ENCODE results near the gene DTNB. TPM values are rescaled to one million over a fixed set of nuclear protein-coding genes. Genes with fewer than 3 reads are reported as not detected.
"Not testable (repeated sequence)": the region's sequence is repeated elsewhere in the genome, so short reads cannot be mapped to it uniquely, and the experiment has no call there.

Gene DTNB
- total RNA-seq, 1 donor from 2014 or later = 5.9 TPM

DNA sequence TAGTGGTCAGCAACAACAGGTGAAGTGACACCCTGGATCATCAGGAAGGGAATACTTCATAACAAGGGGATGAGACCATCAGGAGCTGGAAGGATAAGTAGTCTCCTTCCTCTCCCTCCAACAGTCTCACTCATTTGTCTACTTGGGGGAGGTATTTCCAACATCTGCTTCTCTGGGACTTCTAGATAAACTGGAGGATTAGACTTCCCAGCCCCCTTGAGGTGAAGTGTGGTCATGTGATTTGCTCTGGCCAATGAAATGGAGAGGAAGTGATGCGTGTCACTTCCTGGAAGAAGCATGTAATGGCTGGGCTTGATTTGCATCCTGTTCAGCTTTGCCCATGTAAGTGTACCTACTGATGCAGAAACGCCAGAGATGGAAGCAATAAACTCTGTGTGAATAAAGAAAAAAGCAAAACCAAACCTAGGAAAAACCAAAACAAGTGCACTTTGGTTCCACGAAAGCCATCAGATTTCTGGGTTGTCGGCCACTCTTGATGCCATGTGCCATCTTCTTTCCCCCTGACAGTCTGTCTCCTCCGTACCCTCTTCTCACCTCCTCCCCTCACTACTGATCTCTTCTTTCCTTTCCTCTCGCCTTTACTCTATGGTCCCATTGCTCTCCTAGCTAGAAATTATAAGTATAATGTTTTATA is 255.5 kb downstream of the DTNB start:
- DNase-seq (no peak), ATAC-seq (no peak)
- intact Hi-C loops (cut with micrococcal nuclease) = no loop called here

DNA sequence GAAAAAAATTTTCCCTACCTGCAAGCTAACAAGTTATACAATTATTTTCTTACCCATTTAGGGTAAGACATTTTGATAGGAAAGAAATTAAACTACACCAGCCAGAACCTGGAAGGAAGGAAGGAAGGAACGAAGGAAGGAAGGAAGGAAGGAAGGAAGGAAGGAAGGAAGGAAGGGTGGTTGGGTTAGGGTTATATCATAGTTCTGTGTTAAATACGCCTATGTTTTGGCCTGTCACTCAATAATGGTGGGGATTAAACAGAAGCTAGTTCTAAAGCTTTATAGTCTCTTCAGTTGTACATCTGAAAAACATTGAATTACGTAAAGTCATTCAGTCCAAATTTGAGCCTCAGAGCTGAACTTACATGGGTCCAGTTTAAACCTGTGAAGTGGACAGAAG is 256.7 kb downstream of the DTNB start:
- DNase-seq = no peak
- intact Hi-C loops (cut with micrococcal nuclease) = no loop called here
- no peak for ATAC-seq

DNA sequence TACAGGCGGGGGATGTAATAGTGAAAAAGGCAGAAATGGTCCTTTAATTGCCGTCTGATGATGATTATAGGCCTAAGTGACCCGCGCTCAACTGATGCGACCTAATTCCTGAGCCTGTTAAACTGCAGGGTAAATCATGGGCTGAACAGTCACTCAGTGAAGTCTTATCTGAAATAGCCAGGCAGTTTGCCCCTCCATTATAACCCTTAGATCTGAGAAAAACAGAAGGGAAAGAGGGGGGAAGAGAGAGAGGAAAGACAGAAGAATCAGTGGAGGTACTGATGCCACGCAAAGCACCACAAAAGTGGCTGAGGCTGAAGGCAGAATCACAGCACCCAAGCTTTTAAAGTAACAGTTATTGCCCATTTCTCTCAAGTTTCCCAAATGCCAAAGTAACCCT is 258.6 kb downstream of the DTNB start:
- DNase-seq (no peak), ATAC-seq (no peak)
- intact Hi-C loops (cut with micrococcal nuclease) = no loop called here

DNA sequence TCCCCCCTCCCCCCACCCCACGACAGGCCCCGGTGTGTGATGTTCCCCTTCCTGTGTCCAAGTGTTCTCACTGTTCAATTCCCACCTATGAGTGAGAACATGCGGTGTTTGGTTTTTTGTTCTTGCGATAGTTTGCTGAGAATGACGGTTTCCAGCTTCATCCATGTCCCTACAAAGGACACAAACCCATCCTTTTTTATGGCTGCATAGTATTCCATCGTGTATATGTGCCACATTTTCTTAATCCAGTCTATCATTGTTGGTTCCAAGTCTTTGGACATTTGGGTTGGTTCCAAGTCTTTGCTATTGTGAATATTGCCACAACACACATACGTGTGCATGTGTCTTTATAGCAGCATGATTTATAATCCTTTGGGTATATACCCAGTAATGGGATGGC is 260.0 kb downstream of the DTNB start:
- intact Hi-C loops (cut with micrococcal nuclease); ATAC-seq; DNase-seq: not testable (repeated sequence)

DNA sequence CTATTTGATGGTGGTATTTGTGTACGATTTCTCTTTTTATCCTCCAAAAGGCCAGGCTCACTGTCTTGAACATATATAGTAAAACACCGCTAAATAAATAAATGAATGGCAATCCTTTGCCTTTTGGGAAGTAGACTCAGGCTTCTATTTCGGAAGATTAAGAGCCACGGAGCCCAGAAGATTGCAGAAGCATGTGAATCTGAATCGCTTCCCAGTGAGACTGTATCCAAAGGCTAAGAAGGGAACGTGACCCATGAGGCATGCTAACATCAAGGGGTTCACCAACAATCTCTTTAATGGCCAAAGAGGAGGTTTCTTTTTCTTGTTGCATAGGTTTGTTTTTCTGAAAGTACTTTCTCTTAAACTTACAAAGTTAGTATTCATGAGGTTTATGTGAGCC is 261.6 kb downstream of the DTNB start:
- ATAC-seq = no peak
- DNase-seq = no peak
- intact Hi-C loops (cut with micrococcal nuclease) = no loop called here

DNA sequence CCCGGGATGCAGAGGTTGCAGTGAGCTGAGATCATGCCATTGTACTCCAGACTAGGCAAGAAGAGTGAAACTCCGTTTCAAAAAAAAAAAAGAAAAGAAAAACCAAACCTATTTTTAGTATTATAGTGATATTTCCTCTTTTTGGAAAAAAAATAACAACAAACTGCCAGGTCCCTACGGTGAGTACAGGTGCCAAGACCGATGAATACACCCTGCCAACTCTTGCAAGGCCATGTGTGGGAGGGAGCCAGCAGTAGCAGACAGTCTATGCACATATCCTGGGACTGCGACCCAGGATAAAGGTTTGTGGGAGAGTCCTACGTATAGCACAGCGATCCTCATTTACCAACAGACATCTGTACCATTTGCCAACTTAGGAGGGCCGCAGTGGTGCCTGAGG is 262.1 kb downstream of the DTNB start:
- no peak for DNase-seq
- ATAC-seq = peak; percentile 45
- intact Hi-C loops (cut with micrococcal nuclease) = no loop called here

DNA sequence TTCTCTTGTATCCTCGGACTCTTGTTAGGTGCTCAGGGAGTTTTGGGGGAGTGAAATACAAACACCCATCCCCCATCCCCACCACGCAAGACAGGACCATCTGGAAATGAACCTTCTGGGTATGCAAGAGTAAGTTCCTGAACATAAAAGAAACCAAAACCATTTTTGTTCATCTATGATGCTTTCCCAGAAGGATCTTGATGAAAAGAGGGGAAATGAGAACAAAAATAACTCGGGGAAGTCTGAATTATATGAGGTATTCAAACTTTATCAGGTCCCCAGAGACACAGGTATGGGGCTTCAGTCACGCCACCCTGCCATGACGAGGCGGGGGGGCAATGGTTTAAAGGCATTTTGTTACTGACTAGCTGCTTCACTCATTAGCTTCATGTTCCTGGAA is 263.0 kb downstream of the DTNB start:
- no peak for ATAC-seq
- intact Hi-C loops (cut with micrococcal nuclease) = no loop called here

DNA sequence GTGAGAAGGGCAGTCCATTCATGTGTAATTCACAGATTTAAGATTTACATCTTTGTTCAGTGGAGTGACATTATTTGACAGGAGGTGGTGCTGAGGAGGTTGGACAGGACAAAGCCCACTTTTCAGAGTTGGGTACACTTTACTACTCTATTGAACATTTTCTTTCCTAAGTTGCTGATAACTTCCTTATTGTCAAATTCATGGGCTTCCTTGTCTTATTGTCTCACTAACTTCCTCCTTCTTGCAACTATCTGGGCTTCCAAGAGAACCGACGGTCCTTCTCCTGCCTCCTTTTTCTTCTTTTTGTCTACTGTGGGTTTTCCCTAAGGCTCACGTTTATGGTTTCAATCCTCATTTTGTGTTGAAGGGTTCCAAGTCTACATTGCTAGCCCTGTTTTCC is 263.9 kb downstream of the DTNB start:
- no peak for ATAC-seq
- DNase-seq = no peak
- intact Hi-C loops (cut with micrococcal nuclease) = no loop called here

More for the DNA sequence above, 263.0 kb downstream of the DTNB start:
- DNase-seq = no peak

DNA sequence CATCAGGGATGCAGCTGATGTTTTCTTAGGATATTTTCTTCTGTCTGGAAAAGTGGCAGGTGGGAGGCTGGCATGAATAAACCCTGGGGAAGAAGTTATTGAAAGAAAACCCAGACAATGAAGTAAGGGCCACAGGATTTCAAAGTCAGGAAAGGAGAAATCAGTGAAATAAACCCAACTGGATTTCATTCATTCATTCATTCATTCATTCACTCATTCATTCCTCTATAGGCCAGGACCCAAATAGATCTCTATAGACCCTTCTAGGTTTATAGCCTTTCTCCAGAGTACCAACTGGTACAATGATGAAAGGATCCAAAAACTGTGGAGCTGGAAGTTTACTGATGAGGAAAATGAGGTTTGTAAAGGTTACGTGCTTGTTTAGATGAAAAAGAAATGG is 264.3 kb downstream of the DTNB start:
- ATAC-seq (no peak), DNase-seq (no peak)
- intact Hi-C loops (cut with micrococcal nuclease) = no loop called here

DNA sequence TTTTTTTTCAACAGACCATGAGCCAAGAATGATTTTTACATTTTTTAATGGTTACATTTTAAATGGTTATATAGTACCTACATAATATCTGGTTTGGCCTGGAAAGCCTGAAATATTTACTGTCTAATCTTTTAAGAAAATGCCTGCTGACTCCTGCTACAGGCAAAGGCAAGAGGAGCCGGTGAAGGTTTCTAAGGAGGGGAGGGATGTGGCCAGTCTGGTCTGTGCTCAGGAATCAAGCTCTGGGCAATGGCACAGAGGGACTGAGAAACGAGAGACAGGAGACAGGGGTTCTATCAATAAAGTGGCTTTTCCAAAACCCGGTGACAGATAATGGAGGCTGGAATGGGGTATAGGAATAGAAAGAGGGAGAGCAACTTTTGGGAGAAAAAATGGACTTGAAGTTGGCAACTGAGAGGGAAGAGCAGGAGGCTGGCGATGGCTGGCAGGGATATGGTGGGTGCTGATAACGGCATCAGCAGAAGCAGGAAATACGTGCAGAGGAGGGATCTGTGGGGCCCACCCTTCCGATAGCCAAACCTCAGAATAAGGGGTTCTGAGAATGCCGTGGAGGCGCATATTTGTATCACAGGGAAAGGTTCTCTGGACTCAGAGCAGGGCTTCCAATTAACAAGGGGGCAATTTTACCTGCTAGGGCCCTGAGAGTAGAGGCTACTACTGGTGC is 267.6 kb downstream of the DTNB start:
- intact Hi-C loops (cut with micrococcal nuclease) = no loop called here
- no peak for ATAC-seq
- DNase-seq = no peak

DNA sequence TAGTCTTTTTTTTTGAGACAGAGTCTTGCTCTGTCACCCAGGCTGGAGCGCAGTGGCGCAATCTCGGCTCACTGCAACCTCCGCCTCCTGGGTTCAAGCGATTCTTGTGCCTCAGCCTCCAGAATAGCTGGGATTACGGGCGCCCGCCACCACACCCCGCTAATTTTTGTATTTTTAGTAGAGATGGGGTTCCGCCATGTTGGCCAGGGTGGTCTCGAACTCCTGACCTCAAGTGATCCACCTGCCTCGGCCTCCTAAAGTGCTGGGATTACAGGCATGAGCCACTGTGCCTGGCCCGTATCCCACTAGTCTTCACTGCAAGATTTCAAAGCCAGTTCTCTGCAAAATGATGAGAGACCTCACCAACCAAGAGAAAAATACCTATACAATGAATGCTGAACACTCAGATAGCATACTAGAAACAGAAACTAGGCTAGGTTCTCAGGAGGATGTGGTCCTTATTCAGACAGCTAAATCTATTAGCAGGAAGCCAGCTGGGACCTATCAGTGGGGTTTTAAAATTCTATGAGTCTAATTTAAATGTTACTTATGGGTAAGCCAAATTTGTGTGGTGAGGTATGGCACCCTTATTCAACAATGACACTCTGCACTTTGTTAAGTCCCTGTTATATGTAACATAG is 270.1 kb downstream of the DTNB start:
- ATAC-seq; intact Hi-C loops (cut with micrococcal nuclease); DNase-seq: not testable (repeated sequence)

DNA sequence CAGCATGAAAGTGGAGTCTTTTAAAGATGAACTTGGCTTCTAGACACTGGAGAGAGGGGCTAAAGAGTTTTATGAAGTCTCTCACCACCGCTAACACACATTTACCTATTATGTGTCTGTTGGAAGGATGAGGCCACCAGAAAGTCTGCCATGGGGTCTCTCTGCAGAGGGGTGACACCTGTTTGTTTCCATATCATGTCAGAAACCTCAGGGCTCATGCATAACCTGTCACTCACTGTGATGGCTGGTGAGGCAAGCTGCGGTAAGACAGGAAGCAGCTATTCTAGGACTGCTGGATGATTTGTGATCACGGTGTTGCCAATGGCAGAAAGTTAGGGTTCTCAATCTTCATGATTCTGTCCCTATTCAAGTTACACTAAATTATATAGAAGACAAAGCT is 270.9 kb downstream of the DTNB start:
- no peak for DNase-seq
- no peak for ATAC-seq
- intact Hi-C loops (cut with micrococcal nuclease) = no loop called here

DNA sequence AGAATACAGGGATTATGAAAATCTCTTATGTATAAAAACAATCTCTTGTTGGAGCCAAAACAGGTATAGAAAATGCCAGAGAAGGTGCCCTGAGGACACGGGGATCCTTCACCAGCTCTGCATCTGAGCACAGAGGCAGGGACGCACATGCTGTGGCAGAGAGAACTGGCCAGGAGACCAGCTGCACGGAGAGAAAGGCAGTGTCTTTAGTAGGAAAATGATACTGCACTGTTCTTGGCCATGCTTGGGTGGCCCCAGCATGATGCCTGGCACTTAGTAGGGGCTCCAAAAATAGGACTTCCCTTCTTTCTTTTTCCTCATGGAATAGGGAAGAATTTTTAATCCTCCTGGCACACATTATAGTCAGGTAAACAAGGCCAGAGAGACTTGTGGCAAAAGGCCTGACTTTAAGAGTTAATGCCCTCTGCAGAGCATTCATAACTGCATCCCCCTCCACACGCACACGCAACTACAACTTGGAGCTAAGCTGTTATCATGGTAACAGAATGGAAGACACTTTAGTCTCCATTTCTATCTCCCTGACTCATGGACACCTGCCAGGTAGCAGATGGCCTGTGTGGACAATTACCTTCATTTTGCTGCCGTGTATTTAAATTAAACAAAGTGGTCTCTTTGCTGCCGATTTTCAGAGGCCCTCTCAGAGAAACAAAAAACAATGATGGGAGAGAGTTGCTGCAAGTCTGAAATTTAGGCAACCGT is 271.9 kb downstream of the DTNB start:
- intact Hi-C loops (cut with micrococcal nuclease) = no loop called here

DNA sequence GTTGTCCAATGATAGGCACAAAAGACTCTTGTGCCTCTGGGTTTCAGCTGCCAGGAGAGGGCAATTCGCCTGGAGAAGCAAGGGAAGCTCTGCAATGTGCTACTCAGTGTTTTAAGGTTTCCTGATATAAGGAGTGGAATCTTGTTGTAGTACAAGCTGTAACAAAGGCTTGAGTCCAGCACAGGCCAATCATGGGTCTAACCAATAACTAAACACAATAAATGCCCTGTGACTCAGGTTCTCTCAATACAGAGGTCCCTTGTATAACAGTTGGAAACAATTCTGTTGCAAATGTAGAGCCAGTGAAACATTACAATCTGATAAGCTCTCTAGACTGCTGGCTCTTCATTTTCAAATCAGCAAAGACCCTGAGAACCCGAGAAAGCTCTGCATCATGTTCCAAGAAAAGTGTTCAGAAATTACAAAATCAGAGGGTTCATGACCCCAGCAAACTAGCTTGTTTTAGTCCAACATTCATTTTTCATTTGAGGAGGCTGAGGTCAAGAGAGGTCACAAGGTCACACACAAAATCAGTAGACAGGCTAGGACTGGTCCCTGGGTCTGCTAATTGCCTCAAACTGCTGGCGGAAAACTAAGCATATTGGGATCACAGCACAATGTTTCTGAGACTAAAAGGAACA is 272.7 kb downstream of the DTNB start:
- intact Hi-C loops (cut with micrococcal nuclease) = no loop called here
- ATAC-seq (no peak), DNase-seq (no peak)

More for the DNA sequence above, 271.9 kb downstream of the DTNB start:
- DNase-seq (no peak), ATAC-seq (no peak)

DNA sequence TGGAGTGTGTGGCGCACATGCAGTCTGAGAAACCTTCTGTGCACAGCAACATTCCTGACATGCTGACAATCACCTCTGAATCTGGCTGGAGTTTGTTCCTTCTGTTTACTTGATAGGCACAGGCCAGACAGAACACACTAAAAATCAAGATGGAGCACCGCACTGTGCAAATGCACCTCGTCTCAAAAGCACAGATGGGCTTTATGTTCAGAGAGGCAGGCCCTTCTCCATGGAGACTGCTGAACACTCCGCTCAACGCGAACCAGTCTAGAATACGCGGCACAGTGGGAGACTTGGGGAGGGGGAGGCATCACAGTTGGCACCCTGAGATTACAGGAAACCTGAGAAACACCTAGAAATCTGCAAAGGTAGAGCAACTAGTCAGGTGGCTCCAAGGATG is 273.2 kb downstream of the DTNB start:
- DNase-seq = no peak
- ATAC-seq = no peak
- intact Hi-C loops (cut with micrococcal nuclease) = no loop called here

DNA sequence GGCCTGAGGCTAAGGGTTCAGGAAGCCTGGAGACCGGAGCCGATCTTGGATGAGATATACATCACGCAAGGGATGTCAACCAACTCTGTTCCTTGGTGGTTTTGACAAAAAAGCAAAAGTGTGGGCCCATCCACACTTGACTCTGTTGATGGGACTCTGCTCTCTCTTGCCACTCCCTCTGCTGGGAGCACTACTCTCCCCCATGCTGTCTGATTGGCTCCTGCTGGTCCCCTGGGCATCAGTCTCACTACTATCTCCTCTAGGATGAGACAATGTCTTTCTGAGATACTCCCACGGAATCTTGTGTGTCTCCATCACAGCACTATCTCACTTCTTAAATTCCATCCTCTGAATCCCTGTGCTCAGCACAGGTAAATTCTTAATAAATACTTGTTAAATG is 274.8 kb downstream of the DTNB start:
- intact Hi-C loops (cut with micrococcal nuclease) = no loop called here
- no peak for DNase-seq
- ATAC-seq = no peak

DNA sequence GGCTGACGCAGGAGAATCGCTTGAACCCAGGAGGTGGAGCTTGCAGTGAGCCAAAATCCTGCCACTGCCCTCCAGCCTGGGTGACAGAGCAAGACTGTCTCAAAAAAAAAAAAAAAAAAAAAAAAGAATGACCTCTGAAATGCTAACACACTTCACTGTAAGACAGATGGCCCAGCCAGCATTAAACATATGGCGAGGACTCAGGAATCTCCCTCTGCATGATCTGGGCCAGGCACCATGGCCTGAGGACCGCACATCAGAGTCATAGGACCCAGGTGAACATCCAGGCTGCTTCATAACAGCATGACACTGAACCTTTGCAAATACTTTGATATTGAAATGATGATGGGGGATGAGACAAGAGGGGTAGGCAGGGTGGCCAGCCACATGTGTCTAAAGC is 275.6 kb downstream of the DTNB start:
- DNase-seq (no peak), ATAC-seq (no peak)

DNA sequence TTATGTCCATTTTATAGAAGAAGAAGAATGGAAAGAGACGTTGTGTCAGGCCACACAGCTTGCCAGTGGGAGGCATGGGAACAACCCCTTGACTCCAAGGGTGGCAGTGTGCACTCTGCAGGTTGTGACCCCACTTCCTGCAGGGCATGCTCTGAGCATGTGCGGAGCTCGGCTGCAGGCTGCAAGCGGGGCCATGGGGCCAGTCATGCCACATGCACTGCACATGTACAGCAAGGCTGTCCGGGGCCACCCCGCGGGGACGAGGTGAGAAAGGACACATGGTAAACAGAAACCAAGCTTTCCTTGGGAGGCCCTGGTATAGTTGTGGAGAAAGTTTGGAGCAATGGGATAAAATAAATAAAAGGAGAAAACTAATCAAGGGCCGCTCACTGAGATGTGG is 284.2 kb downstream of the DTNB start:
- ATAC-seq (no peak), DNase-seq (no peak)
- intact Hi-C loops (cut with micrococcal nuclease) = no loop called here

More for the DNA sequence above, 275.6 kb downstream of the DTNB start:
- intact Hi-C loops (cut with micrococcal nuclease) = no loop called here

DNA sequence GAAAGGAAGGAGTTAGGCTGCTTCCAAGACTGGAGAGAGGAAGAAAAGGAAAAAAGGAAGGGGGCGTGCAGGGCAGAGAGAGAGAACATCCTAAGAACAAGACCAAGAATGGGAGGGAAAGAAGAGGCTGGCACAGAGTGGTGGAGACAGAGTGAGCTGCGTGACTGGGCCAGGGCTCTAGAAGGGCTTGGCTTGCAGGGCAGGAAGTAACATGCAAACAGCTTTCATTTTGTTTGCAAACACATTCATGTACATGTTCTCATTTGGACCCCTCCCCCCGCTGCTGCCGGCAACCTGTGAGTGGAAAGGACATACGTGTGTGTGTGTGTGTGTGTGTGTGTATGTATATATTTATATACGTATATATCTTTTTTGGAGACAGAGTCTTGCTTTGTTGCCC is 284.9 kb downstream of the DTNB start:
- intact Hi-C loops (cut with micrococcal nuclease) = no loop called here
- no peak for ATAC-seq
- no peak for DNase-seq
